ENCODE measurements around the gene ANKRD33.

DNA sequence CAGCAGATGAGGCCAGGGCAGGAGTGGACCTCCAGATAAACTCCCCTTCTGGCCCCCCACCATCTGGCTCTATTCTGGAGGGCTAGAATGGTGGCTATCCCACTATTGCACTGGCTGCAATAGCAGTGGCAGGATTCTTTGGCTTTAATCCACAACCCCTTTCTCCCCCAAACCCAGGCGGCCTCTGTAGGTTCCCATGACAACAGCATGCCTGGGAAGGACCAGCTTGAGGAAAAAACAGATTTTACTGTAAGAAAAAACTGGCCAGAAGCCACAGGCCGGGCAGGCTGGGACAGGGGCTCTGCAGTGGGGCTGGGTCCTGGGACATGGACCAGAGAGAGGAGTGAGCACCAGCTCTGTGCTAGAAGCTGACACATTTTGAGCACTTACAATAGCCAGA, 50.0 kb downstream of the ANKRD33 start:
- TF ChIP-seq, protein P1, sequence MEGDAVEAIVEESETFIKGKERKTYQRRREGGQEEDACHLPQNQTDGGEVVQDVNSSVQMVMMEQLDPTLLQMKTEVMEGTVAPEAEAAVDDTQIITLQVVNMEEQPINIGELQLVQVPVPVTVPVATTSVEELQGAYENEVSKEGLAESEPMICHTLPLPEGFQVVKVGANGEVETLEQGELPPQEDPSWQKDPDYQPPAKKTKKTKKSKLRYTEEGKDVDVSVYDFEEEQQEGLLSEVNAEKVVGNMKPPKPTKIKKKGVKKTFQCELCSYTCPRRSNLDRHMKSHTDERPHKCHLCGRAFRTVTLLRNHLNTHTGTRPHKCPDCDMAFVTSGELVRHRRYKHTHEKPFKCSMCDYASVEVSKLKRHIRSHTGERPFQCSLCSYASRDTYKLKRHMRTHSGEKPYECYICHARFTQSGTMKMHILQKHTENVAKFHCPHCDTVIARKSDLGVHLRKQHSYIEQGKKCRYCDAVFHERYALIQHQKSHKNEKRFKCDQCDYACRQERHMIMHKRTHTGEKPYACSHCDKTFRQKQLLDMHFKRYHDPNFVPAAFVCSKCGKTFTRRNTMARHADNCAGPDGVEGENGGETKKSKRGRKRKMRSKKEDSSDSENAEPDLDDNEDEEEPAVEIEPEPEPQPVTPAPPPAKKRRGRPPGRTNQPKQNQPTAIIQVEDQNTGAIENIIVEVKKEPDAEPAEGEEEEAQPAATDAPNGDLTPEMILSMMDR (IDR thresholded peaks at IDR 0.05), result no peak
- TF ChIP-seq EP300 (IDR thresholded peaks at IDR 0.05), result no peak

Data from tibial nerve (tissue), 4 donors.